HL-60 (cell line): ENCODE measurements around the gene CRYBB1.

Source experiments
- DNase-seq, 2 experiments: peaks; one replicate each; pipeline ENCODE4 v3.0.0-alpha.2; 2010 to 2020; ENCODE audit warnings: low read depth in 1 of 2, low spot score in 1 of 2
- H3K27ac ChIP-seq: fragments of 250-450 bp; sonication (Bioruptor Pico); replicated peaks from 2 replicates; pipeline ENCODE4 v1.5.1; 2020; ENCODE audit warnings: mild to moderate bottlenecking, moderate library complexity
- H3K27me3 ChIP-seq: fragments of 250-450 bp; sonication (Bioruptor Pico); 2 replicates; pipeline ENCODE4 v1.5.1; 2021; ENCODE audit warnings: mild to moderate bottlenecking, moderate library complexity; ENCODE audit not compliant: insufficient read depth, poor library complexity, severe bottlenecking
- H3K4me3 ChIP-seq: replicated peaks from 2 replicates; pipeline ENCODE4 v1.5.1; 2011; ENCODE audit warnings: mild to moderate bottlenecking, control low read depth, low read length; ENCODE audit not compliant: insufficient read depth
- CTCF ChIP-seq: IDR thresholded peaks from one replicate; pipeline ENCODE4 v1.5.1; 2011; ENCODE audit warnings: low read length, control low read depth, inconsistent platforms; ENCODE audit not compliant: insufficient read depth
- GABPA ChIP-seq: IDR thresholded peaks from 2 replicates; pipeline ENCODE4 v1.6.1; 2012; ENCODE audit warnings: low read depth
- POLR2AphosphoS5 ChIP-seq: IDR thresholded peaks from 2 replicates; pipeline ENCODE4 v1.6.1; 2012; ENCODE audit warnings: low read depth
- SPI1 ChIP-seq: IDR thresholded peaks from 2 replicates; pipeline ENCODE4 v1.6.1; 2012; ENCODE audit warnings: low read depth, mild to moderate bottlenecking, borderline replicate concordance
- TF ChIP-seq, protein P1 (sequence below): IDR thresholded peaks from 2 replicates; pipeline ENCODE4 v1.6.1; 2012; ENCODE audit warnings: low read depth; ENCODE audit not compliant: insufficient replicate concordance

The CRYBB1 gene

GRCh38 chr22:26660356-26660755, 42.5 kb upstream of the CRYBB1 start:
- H3K27me3 ChIP-seq: peaks cover 13% of the 10 kb centered on the region
- no peak for DNase-seq
- no peak for TF ChIP-seq POLR2AphosphoS5
- TF ChIP-seq GABPA: no peak
- TF ChIP-seq CTCF: no peak
- TF ChIP-seq, protein P1, sequence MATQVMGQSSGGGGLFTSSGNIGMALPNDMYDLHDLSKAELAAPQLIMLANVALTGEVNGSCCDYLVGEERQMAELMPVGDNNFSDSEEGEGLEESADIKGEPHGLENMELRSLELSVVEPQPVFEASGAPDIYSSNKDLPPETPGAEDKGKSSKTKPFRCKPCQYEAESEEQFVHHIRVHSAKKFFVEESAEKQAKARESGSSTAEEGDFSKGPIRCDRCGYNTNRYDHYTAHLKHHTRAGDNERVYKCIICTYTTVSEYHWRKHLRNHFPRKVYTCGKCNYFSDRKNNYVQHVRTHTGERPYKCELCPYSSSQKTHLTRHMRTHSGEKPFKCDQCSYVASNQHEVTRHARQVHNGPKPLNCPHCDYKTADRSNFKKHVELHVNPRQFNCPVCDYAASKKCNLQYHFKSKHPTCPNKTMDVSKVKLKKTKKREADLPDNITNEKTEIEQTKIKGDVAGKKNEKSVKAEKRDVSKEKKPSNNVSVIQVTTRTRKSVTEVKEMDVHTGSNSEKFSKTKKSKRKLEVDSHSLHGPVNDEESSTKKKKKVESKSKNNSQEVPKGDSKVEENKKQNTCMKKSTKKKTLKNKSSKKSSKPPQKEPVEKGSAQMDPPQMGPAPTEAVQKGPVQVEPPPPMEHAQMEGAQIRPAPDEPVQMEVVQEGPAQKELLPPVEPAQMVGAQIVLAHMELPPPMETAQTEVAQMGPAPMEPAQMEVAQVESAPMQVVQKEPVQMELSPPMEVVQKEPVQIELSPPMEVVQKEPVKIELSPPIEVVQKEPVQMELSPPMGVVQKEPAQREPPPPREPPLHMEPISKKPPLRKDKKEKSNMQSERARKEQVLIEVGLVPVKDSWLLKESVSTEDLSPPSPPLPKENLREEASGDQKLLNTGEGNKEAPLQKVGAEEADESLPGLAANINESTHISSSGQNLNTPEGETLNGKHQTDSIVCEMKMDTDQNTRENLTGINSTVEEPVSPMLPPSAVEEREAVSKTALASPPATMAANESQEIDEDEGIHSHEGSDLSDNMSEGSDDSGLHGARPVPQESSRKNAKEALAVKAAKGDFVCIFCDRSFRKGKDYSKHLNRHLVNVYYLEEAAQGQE: no peak
- no peak for TF ChIP-seq SPI1
- no peak overlapping the region for H3K4me3 ChIP-seq
- H3K27ac ChIP-seq: peak overlapping the region; percentile 16; the same call in 1 of the 2 replicates

GRCh38 chr22:26658671-26659478, 41.0 kb upstream of the CRYBB1 start:
- Histone ChIP-seq H3K27ac (no peak overlapping the region), H3K4me3 (peak overlapping the region; percentile 35), H3K27me3 (peaks cover 13% of the 10 kb centered on the region)
- TF ChIP-seq, protein P1: no peak
- 0 out of 2 replicates have a peak, but pooled peaks have one; percentile 18 for TF ChIP-seq SPI1
- TF ChIP-seq CTCF: no peak
- no peak for TF ChIP-seq POLR2AphosphoS5
- no peak for TF ChIP-seq GABPA
- peak; percentile 76 to 83 for DNase-seq

DNA sequence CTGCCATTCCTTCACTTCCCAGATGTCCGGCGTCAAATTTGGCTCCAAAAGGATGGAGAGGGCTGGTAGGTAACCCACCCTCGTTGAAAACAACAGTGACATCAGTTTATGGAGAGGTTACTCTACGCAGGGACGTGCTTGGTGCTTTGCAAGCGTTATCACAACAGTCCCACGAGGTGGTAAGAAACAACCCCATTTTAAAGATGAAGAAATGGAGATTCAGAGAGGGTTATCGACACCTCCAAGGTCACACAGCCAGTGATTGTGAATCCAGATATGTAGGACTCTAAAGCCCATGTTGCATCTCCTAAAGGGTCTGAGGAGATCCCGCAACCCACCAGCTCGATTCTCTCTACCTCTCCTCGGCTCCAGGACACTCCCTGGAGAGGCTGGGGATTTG, 40.3 kb upstream of the CRYBB1 start:
- peak overlapping the region; percentile 35; the same call in 1 of the 2 replicates for H3K4me3 ChIP-seq
- no peak for DNase-seq
- TF ChIP-seq SPI1 (no peak), POLR2AphosphoS5 (no peak), CTCF (no peak), GABPA (no peak)
- TF ChIP-seq, protein P1: no peak
- H3K27me3 ChIP-seq: peaks cover 13% of the 10 kb centered on the region
- H3K27ac ChIP-seq: no peak overlapping the region
